ENCODE data around the gene ADORA2A.

DNA sequence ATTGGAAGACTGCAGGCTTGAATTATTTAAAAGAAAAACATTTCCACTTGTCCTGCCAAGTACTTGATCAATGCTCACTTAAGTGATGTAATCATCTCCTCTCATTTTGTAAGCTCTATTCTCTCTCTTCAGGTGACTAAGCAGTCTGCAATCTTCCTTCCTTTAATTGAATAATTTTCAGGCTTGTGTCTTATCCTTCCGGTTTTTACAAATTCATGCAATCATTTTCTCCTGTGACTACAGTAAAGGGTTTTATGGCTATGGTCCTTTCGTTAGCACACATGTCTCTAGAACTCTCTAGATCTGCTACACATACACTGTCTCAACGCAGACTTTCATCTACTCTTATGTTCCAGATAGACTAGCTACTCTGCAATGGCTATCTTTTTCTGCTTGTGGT lies 55.2 kb downstream of the ADORA2A start:
- TF ChIP-seq, protein P1, sequence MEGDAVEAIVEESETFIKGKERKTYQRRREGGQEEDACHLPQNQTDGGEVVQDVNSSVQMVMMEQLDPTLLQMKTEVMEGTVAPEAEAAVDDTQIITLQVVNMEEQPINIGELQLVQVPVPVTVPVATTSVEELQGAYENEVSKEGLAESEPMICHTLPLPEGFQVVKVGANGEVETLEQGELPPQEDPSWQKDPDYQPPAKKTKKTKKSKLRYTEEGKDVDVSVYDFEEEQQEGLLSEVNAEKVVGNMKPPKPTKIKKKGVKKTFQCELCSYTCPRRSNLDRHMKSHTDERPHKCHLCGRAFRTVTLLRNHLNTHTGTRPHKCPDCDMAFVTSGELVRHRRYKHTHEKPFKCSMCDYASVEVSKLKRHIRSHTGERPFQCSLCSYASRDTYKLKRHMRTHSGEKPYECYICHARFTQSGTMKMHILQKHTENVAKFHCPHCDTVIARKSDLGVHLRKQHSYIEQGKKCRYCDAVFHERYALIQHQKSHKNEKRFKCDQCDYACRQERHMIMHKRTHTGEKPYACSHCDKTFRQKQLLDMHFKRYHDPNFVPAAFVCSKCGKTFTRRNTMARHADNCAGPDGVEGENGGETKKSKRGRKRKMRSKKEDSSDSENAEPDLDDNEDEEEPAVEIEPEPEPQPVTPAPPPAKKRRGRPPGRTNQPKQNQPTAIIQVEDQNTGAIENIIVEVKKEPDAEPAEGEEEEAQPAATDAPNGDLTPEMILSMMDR (IDR thresholded peaks at IDR 0.05) = no peak
- no peak for TF ChIP-seq POLR2A (IDR thresholded peaks at IDR 0.05)
